HG03571 (cell line): Measurements from ENCODE around the gene CAPN5.

Experiments used
- ATAC-seq: cut with Tn5 transposase; IDR thresholded peaks from one replicate; pipeline ENCODE4 v1.9.1; 2021; ENCODE audit not compliant: unreplicated experiment

The CAPN5 gene

GRCh38 chr11:77165066-77165465 is 98.3 kb downstream of the CAPN5 start:
- ATAC-seq = no peak

GRCh38 chr11:77166021-77166420 is 99.2 kb downstream of the CAPN5 start:
- ATAC-seq = no peak

- no peak for ATAC-seq
Observed at GRCh38 chr11:77167111-77167626, 100.4 kb downstream of the CAPN5 start.

GRCh38 chr11:77167791-77168190 is 101.0 kb downstream of the CAPN5 start:
- no peak for ATAC-seq

GRCh38 chr11:77170107-77170506 is 103.3 kb downstream of the CAPN5 start:
- ATAC-seq = no peak

GRCh38 chr11:77171254-77171653 is 104.5 kb downstream of the CAPN5 start:
- no peak for ATAC-seq

GRCh38 chr11:77171885-77172665 is 105.3 kb downstream of the CAPN5 start:
- no peak for ATAC-seq

GRCh38 chr11:77172666-77172982 is 105.9 kb downstream of the CAPN5 start:
- ATAC-seq = no peak

- ATAC-seq = no peak
Observed at GRCh38 chr11:77173494-77173893, 106.7 kb downstream of the CAPN5 start.

- no peak for ATAC-seq
Observed at GRCh38 chr11:77174559-77174958, 107.8 kb downstream of the CAPN5 start.

GRCh38 chr11:77175021-77175842 is 108.5 kb downstream of the CAPN5 start:
- ATAC-seq = no peak
